HepG2 (cell line): ENCODE results near the gene GTF2A1. TPM values are rescaled to one million over a fixed set of nuclear protein-coding genes. Genes with fewer than 3 reads are reported as not detected.

Experiments
- ATAC-seq: fragments of 200-7000 bp; cut with Tn5 transposase; 3 replicates; pipeline ENCODE4 v1.9.1; 2020; ENCODE audit warnings: mild to moderate bottlenecking, moderate library complexity
- BruUV-seq: library from RNA; stranded (reverse); fragments of 400-500 nt; replicated peaks from 2 replicates; lab custom pipeline; 2021; lab: Mats Ljungman, UMichigan
- CTCF ChIA-PET: fragments of 300-600 bp; formaldehyde crosslinking; extraction: SDS; loops from one replicate; lab custom pipeline; 2021; ENCODE audit warnings: low total read pairs, inconsistent platforms, low intra/inter-chr PET ratio; lab: Yijun Ruan, JAX
- POLR2A ChIA-PET: fragments of 350-600 bp; sonication (Branson Sonifier 250); formaldehyde crosslinking; loops from one replicate; lab custom pipeline; 2020; ENCODE audit warnings: antibody characterized with exemption, inconsistent platforms; lab: Yijun Ruan, JAX
- DNase-seq: peaks from one replicate; pipeline ENCODE4 v3.0.0-alpha.2; 2015; ENCODE audit warnings: low spot score
- FAIRE-seq: peaks from 3 replicates; lab custom pipeline; 2011; peaks lifted over from hg19 to GRCh38; lab: Jason Lieb, UNC
- H2AFZ ChIP-seq: one replicate; pipeline ENCODE4 v1.6.1; 2011; ENCODE audit warnings: low read length, inconsistent platforms
- H3K27ac ChIP-seq: fragments of 300-600 bp; 3 replicates; pipeline ENCODE4 v1.8.0; 2011; ENCODE audit warnings: mixed run types, mild to moderate bottlenecking, mixed read lengths, low read length, inconsistent platforms; ENCODE audit not compliant: insufficient read depth; ENCODE audit errors: extremely low read length
- H3K27me3 ChIP-seq, 2 experiments: fragments of 200-600 bp in 1 of 2; 2 replicates in 1 of 2; 3 replicates in 1 of 2; pipeline versions ENCODE4 v1.6.0 to v1.8.0; 2011; ENCODE audit warnings: low read length in 2 of 2, mild to moderate bottlenecking in 2 of 2, moderate library complexity in 2 of 2, inconsistent platforms in 1 of 2; ENCODE audit not compliant: insufficient read depth in 2 of 2, control insufficient read depth in 1 of 2
- H3K36me3 ChIP-seq, 2 experiments: fragments of 200-600 bp in 1 of 2; replicated peaks in 1 of 2; 2 replicates in 1 of 2; 3 replicates in 1 of 2; pipeline versions ENCODE4 v1.5.1 to v1.8.0; 2011; ENCODE audit warnings: low read length in 2 of 2, inconsistent platforms in 1 of 2; ENCODE audit not compliant: insufficient read depth in 2 of 2, control insufficient read depth in 1 of 2
- H3K4me1 ChIP-seq: 2 replicates; pipeline ENCODE4 v1.5.1; 2012; ENCODE audit warnings: low read length, inconsistent platforms; ENCODE audit not compliant: insufficient read depth
- H3K4me2 ChIP-seq: 2 replicates; pipeline ENCODE4 v1.6.0; 2011; ENCODE audit warnings: low read depth, low read length, inconsistent platforms
- H3K4me3 ChIP-seq, 3 experiments: fragments of 200-600 bp in 1 of 3; sonication (generic), shearing (Covaris generic) in 1 of 3; replicated peaks in 1 of 3; 2 replicates each; pipeline ENCODE4 v1.5.1; 2011 to 2016; ENCODE audit warnings: low read length in 3 of 3, inconsistent platforms in 2 of 3, low read depth in 2 of 3, mild to moderate bottlenecking in 2 of 3, control low read depth in 1 of 3, mixed read lengths in 1 of 3; ENCODE audit not compliant: insufficient read depth in 1 of 3
- H3K79me2 ChIP-seq: one replicate; pipeline ENCODE4 v1.6.1; 2011; ENCODE audit warnings: low read length, inconsistent platforms; ENCODE audit not compliant: insufficient read depth
- H3K9ac ChIP-seq: 2 replicates; pipeline ENCODE4 v1.6.0; 2011; ENCODE audit warnings: mild to moderate bottlenecking, low read depth, low read length, inconsistent platforms; ENCODE audit not compliant: insufficient read depth
- H3K9me3 ChIP-seq: 2 replicates; pipeline ENCODE4 v1.5.1; 2012; ENCODE audit warnings: mild to moderate bottlenecking, low read length
- H4K20me1 ChIP-seq: 2 replicates; pipeline ENCODE4 v1.6.0; 2011; ENCODE audit warnings: inconsistent platforms, mild to moderate bottlenecking, low read length, moderate library complexity; ENCODE audit not compliant: insufficient read depth
- CBX2 ChIP-seq, 2 experiments: fragments of 200-600 bp in 1 of 2; sonication (generic); formaldehyde crosslinking in 1 of 2; IDR thresholded peaks; 2 replicates each; pipeline versions ENCODE4 v1.7.0 to v1.8.1; 2018 to 2022; ENCODE audit warnings: low read depth in 2 of 2, low read length in 1 of 2, mild to moderate bottlenecking in 1 of 2, missing genetic modification reagents in 1 of 2
- FOXK1 ChIP-seq: sonication (generic); formaldehyde crosslinking; IDR thresholded peaks from 2 replicates; pipeline ENCODE4 v1.4.0; 2020; ENCODE audit warnings: low read depth, missing genetic modification reagents, borderline replicate concordance
- KDM3A ChIP-seq: IDR thresholded peaks from 2 replicates; pipeline ENCODE4 v1.6.1; 2018; ENCODE audit warnings: low read depth, missing compliant biosample characterization
- NFIB ChIP-seq: sonication (generic); formaldehyde crosslinking; IDR thresholded peaks from 2 replicates; pipeline ENCODE4 v1.9.0; 2021; ENCODE audit warnings: missing genetic modification reagents, mild to moderate bottlenecking, borderline replicate concordance
- PCBP2 ChIP-seq: fragments of 200-400 bp; formaldehyde crosslinking; optimal IDR thresholded peaks from 2 replicates; pipeline ENCODE3; 2018; ENCODE audit warnings: low read length, low read depth; ENCODE audit not compliant: poor library complexity, severe bottlenecking
- ZMYM4 ChIP-seq: sonication (generic); formaldehyde crosslinking; IDR thresholded peaks from 2 replicates; pipeline ENCODE4 v1.8.1; 2023; ENCODE audit warnings: mild to moderate bottlenecking, missing genetic modification reagents
- ZNF367 ChIP-seq: sonication (generic); formaldehyde crosslinking; IDR thresholded peaks from 2 replicates; pipeline ENCODE4 v1.4.0; 2020; ENCODE audit warnings: missing genetic modification reagents, borderline replicate concordance
- ZNF720 ChIP-seq: sonication (generic); formaldehyde crosslinking; IDR thresholded peaks from 2 replicates; pipeline ENCODE4 v1.4.0; 2020; ENCODE audit warnings: missing genetic modification reagents
- ZNF841 ChIP-seq: sonication (generic); formaldehyde crosslinking; IDR thresholded peaks from 2 replicates; pipeline ENCODE4 v1.8.1; 2023; ENCODE audit warnings: missing genetic modification reagents, borderline replicate concordance
- WGBS: methylation state at CpG from one replicate; pipeline ENCODE4 v1.1.6; 2017; ENCODE audit warnings: low lambda C conversion rate; 5-methylcytosine and 5-hydroxymethylcytosine counted together
- in situ Hi-C: cut with HindIII; loops from 2 replicates; pipeline ENCODE4 v1.10.0; 2017; ENCODE audit warnings: low pct_unique_long_range_greater_than_20kb; ENCODE audit not compliant: extremely low pct_ligation_motif_present
- intact Hi-C: fragments of 100-400 bp; cut with micrococcal nuclease; formaldehyde crosslinking; loops from one replicate; pipeline ENCODE4 v1.10.0; 2022; ENCODE audit not compliant: unreplicated experiment
- polyA plus RNA-seq, 8 experiments: library from polyadenylated mRNA; depleted of rRNA in 3 of 8; stranded (reverse) in 7 of 8; unstranded in 1 of 8; fragments of >200 nt; fragmentation: Illumina TruSeq in 4 of 8; extraction: Trizol in 4 of 8; gene quantifications; 2 replicates each; pipeline versions ENCODE4 v1.2.1 to v1.2.3, GENCODE V29; 2011 to 2016; ENCODE audit warnings: low read depth in 4 of 8, missing spikeins in 1 of 8, mixed read lengths in 1 of 8; ENCODE audit not compliant: insufficient read depth in 1 of 8
- total RNA-seq, 5 experiments: library from RNA; depleted of rRNA; stranded (reverse); fragments of >200 nt; fragmentation: Illumina TruSeq; extraction: Trizol; gene quantifications; 2 replicates each; pipeline ENCODE4 v1.2.3, GENCODE V29; 2016; ENCODE audit warnings: low read depth in 1 of 5

Gene GTF2A1
- total and polyA plus RNA-seq, 2 of the 13 experiments (the other 11 are each of a cell fraction or from before 2014, with no cell fraction given): 14.9 to 17.5 TPM

- no peak for TF ChIP-seq CBX2 (IDR thresholded peaks at IDR 0.05; ENCODE audit: low read depth, low read length)
- TF ChIP-seq CBX2 (CRISPR knock-in tag; IDR thresholded peaks at IDR 0.05; ENCODE audit: low read depth): no peak
- no peak for TF ChIP-seq ZNF720 (CRISPR knock-in tag)
Measured at GRCh38 chr14:81268016-81268416, 47.3 kb upstream of the GTF2A1 start (continued).

GRCh38 chr14:81265636-81266169, 44.9 kb upstream of the GTF2A1 start:
- POLR2A ChIA-PET: no interaction called here
- no peak for TF ChIP-seq KDM3A (CRISPR knock-in tag)
- TF ChIP-seq ZMYM4 (CRISPR knock-in tag): no peak
- TF ChIP-seq NFIB (CRISPR knock-in tag): no peak
- TF ChIP-seq PCBP2: no peak
- TF ChIP-seq FOXK1: no peak
- TF ChIP-seq ZNF841 (CRISPR knock-in tag): no peak
- TF ChIP-seq ZNF367 (CRISPR knock-in tag): no peak
- in situ Hi-C loops: no loop called here
- Histone ChIP-seq H3K36me3 (no peaks in the 10 kb centered on the region), H4K20me1 (no peaks in the 10 kb centered on the region), H3K9me3 (no peaks in the 10 kb centered on the region), H3K9ac (no peak overlapping the region), H3K4me3 (no peak overlapping the region), H3K27ac (no peak overlapping the region), H3K27me3 (no peaks in the 10 kb centered on the region), H3K4me1 (peaks cover 6% of the 10 kb centered on the region; the same call in 1 of the 2 replicates), H3K4me2 (no peak overlapping the region), H2AFZ (no peak overlapping the region), H3K79me2 (no peaks in the 10 kb centered on the region)
- 93% methylated on average over 3 of the region's 3 CpGs for WGBS
- FAIRE-seq: no peak
- no peak for DNase-seq
- no peak for ATAC-seq
- CTCF ChIA-PET: no interaction called here
- BruUV-seq: no TSS peak
- intact Hi-C loops: no loop called here
